ENCODE results near the gene ALX4.

Gene ALX4

GRCh38 chr11:44290208-44290607 lies 19.7 kb downstream of the ALX4 start:
- no peak for DNase-seq

DNA sequence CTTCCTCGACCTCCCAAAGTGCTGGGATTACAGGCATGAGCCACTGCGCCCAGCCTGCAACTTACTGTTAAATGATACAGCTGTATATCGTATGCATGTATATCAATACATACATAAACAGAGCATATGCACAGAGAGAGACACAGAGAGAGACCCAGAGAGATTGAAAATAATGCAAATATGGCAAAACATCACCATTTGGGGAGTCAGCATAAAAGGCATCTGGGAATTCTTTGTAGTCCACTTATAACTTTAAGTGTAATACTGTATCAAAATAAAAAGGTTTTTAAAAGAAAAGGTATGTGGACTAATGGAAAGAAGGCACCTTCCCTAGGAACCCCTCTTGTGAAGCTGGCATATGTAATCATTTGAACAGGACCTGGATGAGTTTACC lies 21.8 kb downstream of the ALX4 start:
- no peak for DNase-seq

- DNase-seq, result no peak
These were observed 23.0 kb downstream of the ALX4 start for GRCh38 chr11:44286911-44287310.

- DNase-seq, result no peak
These were observed 23.6 kb downstream of the ALX4 start for GRCh38 chr11:44286268-44286880.

DNA sequence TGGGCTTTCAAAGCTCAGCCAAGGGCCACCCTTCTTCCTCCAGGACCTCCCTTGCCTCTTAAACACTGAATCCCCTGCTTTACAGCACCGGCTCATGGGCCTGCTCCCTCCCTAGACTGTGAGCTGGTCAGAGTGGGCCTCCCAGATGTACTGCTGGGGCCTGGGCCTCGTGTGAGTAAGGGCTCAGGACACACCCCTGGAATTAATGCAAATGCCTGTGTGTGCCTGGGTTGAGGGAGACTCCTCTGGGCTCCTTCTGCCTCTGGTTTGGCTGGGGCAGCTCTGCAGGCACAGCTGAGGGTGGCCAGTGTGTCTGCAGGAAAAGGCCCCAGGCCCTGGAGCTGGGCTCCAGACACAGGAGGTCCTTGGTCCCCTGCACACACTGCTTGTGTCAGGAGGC lies 24.2 kb downstream of the ALX4 start:
- DNase-seq, result no peak

DNA sequence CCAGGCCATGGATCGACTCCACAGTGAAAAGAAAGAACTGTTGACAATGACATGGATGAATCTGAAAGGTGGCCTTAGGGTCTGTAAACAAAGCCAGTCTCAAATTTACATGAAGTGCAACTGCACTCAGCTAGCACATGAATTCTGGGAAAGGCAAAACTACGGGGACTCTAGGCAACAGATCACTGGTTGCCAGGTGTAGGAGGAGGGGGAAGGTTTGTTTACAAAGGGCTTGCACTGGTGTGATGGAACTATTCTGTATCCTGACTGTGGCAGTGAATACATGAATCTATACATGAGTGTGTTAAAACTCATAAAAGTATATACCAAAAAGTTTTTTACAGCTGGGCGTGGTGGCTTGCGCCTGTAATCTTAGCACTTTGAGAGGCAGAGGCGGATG lies 27.3 kb downstream of the ALX4 start:
- DNase-seq, result no peak

GRCh38 chr11:44281151-44281550 lies 28.8 kb downstream of the ALX4 start:
- DNase-seq, result no peak

- DNase-seq, result no peak
These were observed 29.7 kb downstream of the ALX4 start for GRCh38 chr11:44280257-44280656.

DNA sequence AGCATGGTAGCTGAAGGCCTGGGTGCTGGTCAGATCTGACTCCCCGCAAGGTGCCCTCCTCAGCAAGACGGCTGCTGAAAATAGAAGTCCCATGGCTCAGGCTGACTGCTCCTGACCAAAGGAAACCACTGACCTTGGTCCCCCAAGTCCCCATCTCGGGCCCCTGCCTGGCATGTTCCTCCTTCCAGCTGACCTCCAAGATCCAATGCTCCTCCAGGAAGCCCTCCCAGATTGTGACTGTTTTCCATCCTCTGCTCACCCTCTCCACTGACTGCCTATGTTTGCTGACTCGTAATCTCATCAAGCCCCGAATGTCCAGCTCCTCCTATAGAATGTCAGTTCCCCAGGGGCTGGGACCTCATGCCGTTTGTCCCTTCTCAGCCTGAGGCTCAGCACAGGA lies 30.5 kb downstream of the ALX4 start:
- no peak for DNase-seq

GRCh38 chr11:44277196-44278090 lies 32.5 kb downstream of the ALX4 start:
- DNase-seq, result no peak

- no peak for DNase-seq
These were observed 33.9 kb downstream of the ALX4 start for GRCh38 chr11:44275961-44276550.

DNA sequence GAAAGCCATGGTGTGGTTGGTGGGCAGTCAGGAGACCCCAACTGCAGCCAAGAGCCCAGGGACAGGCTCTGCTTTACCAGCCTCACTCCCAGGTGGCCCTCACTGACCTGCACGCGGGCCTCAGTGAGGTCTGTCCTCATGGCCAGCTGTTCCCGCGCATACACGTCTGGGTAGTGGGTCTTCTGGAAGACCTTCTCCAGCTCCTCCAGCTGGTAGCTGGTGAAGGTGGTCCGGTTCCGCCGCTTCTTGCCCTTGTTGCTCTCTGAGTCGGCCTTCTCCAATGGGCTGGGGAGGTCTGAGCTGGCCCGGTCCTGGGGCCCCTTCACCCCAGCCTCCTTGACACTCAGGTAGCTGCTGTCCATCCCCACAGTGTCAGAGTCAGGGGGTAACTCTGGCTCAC lies 34.7 kb downstream of the ALX4 start:
- no peak for DNase-seq

- no peak for DNase-seq
These were observed 35.5 kb downstream of the ALX4 start for GRCh38 chr11:44274404-44274803.

DNA sequence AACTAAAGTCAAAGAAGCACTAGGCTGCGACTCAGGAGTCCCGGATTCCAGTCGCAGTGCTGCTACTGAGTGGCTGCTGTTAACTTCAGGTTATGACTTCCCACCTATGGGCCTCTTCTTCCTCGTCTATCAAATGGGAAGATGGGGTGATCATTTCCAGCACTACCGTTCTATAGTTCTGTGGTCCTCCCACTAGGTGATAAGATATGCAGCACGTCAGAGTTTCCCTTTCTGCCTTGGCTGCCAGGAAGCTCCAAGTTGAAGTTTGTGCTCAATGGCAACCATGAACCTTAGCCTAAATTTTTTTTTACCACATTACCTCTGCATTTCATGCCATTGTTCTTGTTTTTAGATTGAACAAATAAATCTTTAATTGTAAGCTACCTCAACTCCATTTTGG lies 38.7 kb downstream of the ALX4 start:
- DNase-seq, result no peak

DNA sequence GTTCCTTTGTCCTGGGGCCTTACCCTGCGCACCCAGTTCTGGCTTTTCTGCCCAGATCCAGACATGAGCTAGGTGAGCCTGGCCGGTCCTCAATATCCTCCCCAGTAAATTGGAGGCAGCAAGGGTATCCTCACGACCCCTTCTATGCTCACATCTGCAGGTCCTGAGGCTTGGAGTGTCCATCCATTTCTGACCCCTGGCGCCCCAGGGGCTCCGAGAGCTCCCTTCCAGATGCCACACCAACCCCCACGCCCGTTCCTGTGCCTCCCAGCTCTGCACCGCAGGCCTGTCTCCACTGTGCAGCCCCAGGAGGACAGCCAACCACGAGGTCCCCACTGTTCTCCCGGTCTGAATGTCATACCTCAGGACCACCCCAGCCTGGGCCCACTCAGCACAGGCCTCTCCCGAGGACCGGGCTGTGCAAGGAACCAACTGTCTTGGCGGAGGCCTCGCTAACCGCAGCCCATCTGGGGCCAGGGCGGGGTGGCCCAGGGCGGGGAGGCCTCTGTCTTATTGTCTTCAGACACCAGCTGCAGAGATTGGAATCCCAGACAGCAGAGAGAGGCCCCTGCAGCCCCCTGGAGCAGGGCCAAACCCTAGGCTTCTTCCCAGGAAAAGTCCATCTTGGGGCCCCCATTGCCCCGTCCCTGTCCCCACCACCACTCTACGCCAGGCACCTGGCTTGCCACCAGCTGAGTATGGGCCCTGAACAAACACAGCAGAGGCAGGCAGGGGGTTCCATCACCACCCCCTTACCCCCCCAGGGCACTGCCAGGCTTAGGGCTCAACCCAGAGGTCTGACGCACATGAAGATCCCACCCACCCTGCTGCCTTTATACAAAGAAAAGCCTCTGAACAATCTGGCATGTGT lies 39.3 kb downstream of the ALX4 start:
- DNase-seq, result no peak

GRCh38 chr11:44269369-44270351 lies 40.3 kb downstream of the ALX4 start:
- no peak for DNase-seq

DNA sequence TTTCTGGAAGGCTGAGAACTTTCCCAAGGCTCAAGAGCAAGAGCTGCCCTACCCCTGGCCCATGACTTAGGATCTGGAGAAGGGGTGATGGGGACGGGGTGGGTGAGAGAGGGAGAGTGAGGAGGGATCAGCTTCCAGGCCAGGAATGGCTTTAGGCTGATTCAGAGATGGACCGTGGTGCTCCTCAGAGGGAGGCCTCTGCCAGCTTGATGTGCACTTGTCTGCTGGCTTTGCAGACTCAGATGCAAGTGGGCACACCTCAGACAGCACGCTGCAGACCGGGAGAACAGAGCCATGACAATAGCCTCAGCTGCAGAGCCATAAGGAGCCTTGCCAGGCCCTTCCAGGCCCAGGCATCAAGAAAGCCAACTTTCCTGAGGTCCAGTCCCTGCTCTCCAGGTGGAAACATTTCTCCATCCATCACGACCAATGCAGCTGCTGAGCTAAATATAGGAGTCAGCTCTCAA lies 41.3 kb downstream of the ALX4 start:
- DNase-seq, result no peak

GRCh38 chr11:44267750-44268613 lies 42.0 kb downstream of the ALX4 start:
- no peak for DNase-seq

DNA sequence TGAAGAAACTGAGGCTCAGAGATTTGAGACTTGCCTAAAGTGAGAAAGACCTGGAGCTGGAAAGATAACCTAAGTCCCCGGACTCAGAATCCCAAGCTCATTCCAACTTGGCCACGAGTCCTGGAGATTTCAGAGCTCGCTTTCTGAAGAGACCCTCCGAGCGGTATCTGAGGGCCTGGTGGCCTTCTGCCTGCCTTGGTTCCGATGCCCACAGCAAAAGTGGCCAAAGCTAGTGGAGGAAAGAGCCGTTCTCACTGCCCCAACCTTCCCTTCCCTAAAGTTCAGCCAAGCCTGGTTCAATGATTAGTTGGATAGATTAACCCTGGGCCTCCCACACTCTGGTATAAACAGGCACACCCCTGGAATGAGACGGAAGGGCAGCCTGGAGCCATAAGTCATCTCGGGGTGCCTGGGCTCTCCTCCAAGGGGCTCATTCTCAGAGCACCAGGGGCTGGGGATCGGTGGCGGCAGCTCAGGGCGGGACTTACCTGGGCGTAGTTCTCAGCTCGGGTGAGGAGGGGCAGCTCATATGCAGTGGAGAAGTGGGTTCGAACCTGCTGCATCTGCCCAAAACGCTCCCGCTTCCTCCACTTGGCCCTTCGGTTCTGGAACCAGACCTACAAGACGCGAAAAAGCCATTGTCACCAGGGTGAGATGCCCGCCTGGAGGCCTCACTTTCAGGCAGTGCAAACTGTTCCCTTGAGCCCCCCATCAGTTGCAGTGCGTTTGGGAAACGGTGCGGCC lies 42.8 kb downstream of the ALX4 start:
- DNase-seq, result no peak
